C4-2B (cell line): Measurements from ENCODE around the gene ZBTB45.

Source experiments
- ZFX ChIP-seq: fragments of 450-650 bp; IDR thresholded peaks from 2 replicates; pipeline ENCODE4 v1.6.1; 2017
- TF ChIP-seq, protein P1 (sequence below): fragments of 450-650 bp; conservative IDR thresholded peaks from 2 replicates; pipeline ENCODE4 v1.5.1; 2017; ENCODE audit warnings: mild to moderate bottlenecking

DNA sequence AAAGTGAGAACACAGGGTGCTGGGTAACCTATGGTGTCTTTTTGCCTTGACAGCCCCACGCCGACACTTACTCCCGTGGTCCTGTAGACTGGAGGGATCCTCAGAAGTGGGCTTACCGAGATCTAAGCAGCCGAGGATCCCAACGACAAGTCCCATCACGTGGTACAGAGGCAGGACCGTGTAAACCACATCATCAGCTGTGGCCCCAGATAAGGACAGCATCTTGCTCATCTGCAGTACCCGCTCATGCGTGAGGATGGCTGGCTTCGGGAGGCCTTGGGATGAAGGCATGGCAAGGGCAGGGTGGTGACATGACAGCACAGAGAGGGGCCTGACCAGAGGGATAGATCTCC, 9.9 kb downstream of the ZBTB45 start:
- TF ChIP-seq, protein P1, sequence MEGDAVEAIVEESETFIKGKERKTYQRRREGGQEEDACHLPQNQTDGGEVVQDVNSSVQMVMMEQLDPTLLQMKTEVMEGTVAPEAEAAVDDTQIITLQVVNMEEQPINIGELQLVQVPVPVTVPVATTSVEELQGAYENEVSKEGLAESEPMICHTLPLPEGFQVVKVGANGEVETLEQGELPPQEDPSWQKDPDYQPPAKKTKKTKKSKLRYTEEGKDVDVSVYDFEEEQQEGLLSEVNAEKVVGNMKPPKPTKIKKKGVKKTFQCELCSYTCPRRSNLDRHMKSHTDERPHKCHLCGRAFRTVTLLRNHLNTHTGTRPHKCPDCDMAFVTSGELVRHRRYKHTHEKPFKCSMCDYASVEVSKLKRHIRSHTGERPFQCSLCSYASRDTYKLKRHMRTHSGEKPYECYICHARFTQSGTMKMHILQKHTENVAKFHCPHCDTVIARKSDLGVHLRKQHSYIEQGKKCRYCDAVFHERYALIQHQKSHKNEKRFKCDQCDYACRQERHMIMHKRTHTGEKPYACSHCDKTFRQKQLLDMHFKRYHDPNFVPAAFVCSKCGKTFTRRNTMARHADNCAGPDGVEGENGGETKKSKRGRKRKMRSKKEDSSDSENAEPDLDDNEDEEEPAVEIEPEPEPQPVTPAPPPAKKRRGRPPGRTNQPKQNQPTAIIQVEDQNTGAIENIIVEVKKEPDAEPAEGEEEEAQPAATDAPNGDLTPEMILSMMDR: no peak
- TF ChIP-seq ZFX: no peak
